Mammary epithelial cell (primary cell): ENCODE measurements around the gene CEP41.

Source experiments
- CTCF ChIP-seq, 2 donors: IDR thresholded peaks in 1 of 2; conservative IDR thresholded peaks in 1 of 2; 2 replicates each; pipeline ENCODE4 v1.5.1; 2011 to 2012; ENCODE audit warnings: inconsistent platforms in 2 of 2, low read length in 2 of 2, mild to moderate bottlenecking in 2 of 2, control low read depth in 1 of 2, low read depth in 1 of 2; ENCODE audit not compliant: insufficient read depth in 1 of 2; ENCODE audit errors: extremely low read depth in 1 of 2
- EZH2 ChIP-seq: IDR thresholded peaks from 2 replicates; pipeline ENCODE4 v1.6.1; 2012; ENCODE audit warnings: low read length, inconsistent platforms, borderline replicate concordance

GRCh38 chr7:130415006-130415405 is 25.8 kb downstream of the CEP41 start:
- TF ChIP-seq CTCF (conservative IDR thresholded peaks at IDR 0.05 in 1 of 2, IDR thresholded peaks at IDR 0.05 in 1 of 2; ENCODE audit: extremely low read depth in 1 of 2, insufficient read depth in 1 of 2, low read depth in 1 of 2, low read length in 2 of 2), result no peak
- TF ChIP-seq EZH2, result no peak
